Mesendoderm (in vitro differentiated cells): ENCODE results near the gene YY1AP1.
"Not testable (repeated sequence)": the region's sequence is repeated elsewhere in the genome, so short reads cannot be mapped to it uniquely, and the experiment has no call there.

Experiments used
- DNase-seq: peaks from one replicate; pipeline ENCODE4 v3.0.0; 2013
- H2AK5ac ChIP-seq: 2 replicates; pipeline ENCODE4 v1.6.1; 2013; ENCODE audit warnings: low read length, inconsistent platforms
- H2BK120ac ChIP-seq: 2 replicates; pipeline ENCODE4 v1.6.1; 2013; ENCODE audit warnings: low read depth, mild to moderate bottlenecking, low read length, moderate library complexity, mixed read lengths
- H2BK15ac ChIP-seq: replicated peaks from 2 replicates; pipeline ENCODE4 v1.6.1; 2013; ENCODE audit warnings: low read depth, mild to moderate bottlenecking, moderate library complexity
- H2BK5ac ChIP-seq: 2 replicates; pipeline ENCODE4 v1.6.1; 2013; ENCODE audit warnings: low read length, inconsistent platforms
- H3K18ac ChIP-seq: 2 replicates; pipeline ENCODE4 v1.6.1; 2013; ENCODE audit warnings: mild to moderate bottlenecking, low read length, mixed read lengths
- H3K23ac ChIP-seq: one replicate; pipeline ENCODE4 v1.6.1; 2013; ENCODE audit warnings: low read length
- H3K27ac ChIP-seq: 2 replicates; pipeline ENCODE4 v1.5.1; 2013; ENCODE audit warnings: low read depth, mild to moderate bottlenecking, inconsistent platforms, low read length, moderate library complexity
- H3K27me3 ChIP-seq: 2 replicates; pipeline ENCODE4 v1.6.1; 2013; ENCODE audit warnings: low read length, control low read depth, mild to moderate bottlenecking, inconsistent platforms; ENCODE audit not compliant: insufficient read depth, poor library complexity
- H3K36me3 ChIP-seq: 2 replicates; pipeline ENCODE4 v1.6.1; 2013; ENCODE audit warnings: low read length, inconsistent platforms; ENCODE audit not compliant: control insufficient read depth, insufficient read depth
- H3K4ac ChIP-seq: one replicate; pipeline ENCODE4 v1.6.1; 2013; ENCODE audit warnings: low read depth, mild to moderate bottlenecking, low read length, moderate library complexity
- H3K4me1 ChIP-seq: 2 replicates; pipeline ENCODE4 v1.6.1; 2013; ENCODE audit warnings: low read depth, low read length, inconsistent platforms; ENCODE audit not compliant: control insufficient read depth
- H3K4me2 ChIP-seq: 2 replicates; pipeline ENCODE4 v1.6.1; 2013; ENCODE audit warnings: low read length
- H3K4me3 ChIP-seq: 2 replicates; pipeline ENCODE4 v1.5.1; 2013; ENCODE audit warnings: mild to moderate bottlenecking, low read length
- H3K56ac ChIP-seq: one replicate; pipeline ENCODE4 v1.6.1; 2013; ENCODE audit warnings: low read length
- H3K79me1 ChIP-seq: 2 replicates; pipeline ENCODE4 v1.6.1; 2013; ENCODE audit warnings: low read length, inconsistent platforms
- H3K79me2 ChIP-seq: 2 replicates; pipeline ENCODE4 v1.6.1; 2013; ENCODE audit warnings: mild to moderate bottlenecking, low read length; ENCODE audit not compliant: control insufficient read depth, insufficient read depth
- H3K9ac ChIP-seq: 2 replicates; pipeline ENCODE4 v1.6.1; 2013; ENCODE audit warnings: low read length, inconsistent platforms
- H4K5ac ChIP-seq: one replicate; pipeline ENCODE4 v1.6.1; 2013; ENCODE audit warnings: low read length
- H4K8ac ChIP-seq: one replicate; pipeline ENCODE4 v1.6.1; 2013; ENCODE audit warnings: low read depth, mild to moderate bottlenecking, control low read depth, low read length, moderate library complexity
- WGBS: extraction: QIAGEN DNeasy Blood & Tissue Kit; methylation state at CpG from one replicate; pipeline ENCODE4 v1.1.7; 2013; ENCODE audit warnings: low lambda C conversion rate, missing lambda C conversion rate; ENCODE audit not compliant: insufficient coverage; ENCODE audit errors: extremely low coverage; 5-methylcytosine and 5-hydroxymethylcytosine counted together

YY1AP1 gene

DNA sequence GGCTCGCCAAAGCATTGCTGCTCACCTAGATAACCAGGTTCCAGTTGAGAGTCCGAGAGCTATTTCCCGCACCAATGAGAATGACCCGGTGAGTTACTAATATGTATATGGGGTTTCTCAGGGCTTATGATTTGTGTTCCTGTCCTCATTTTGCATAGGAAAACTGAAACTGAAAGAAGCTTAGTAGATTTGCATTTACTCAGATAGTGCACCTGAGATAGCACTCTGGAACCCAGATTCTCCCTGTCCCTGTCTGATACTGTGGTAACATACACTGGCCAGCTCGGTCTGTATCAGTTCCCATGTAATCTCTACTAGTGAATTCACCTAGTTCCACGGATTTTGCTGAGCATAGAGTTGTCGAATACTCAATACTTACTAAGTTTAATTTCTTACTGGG, 28.5 kb upstream of the YY1AP1 start:
- H4K5ac ChIP-seq = no peak overlapping the region
- no peak overlapping the region for H3K9ac ChIP-seq
- H3K4me3 ChIP-seq = no peak overlapping the region
- no peak for DNase-seq
- H3K79me2 ChIP-seq = no peaks in the 10 kb centered on the region
- no peaks in the 10 kb centered on the region for H3K4me1 ChIP-seq
- no peak overlapping the region for H2AK5ac ChIP-seq
- WGBS = no CpG with 5 or more reads among the region's 7 CpGs
- no peak overlapping the region for H4K8ac ChIP-seq
- no peak overlapping the region for H3K23ac ChIP-seq
- H2BK120ac ChIP-seq = no peak overlapping the region
- H3K4ac ChIP-seq = no peak overlapping the region
- no peaks in the 10 kb centered on the region for H3K27me3 ChIP-seq
- H3K36me3 ChIP-seq = no peaks in the 10 kb centered on the region
- no peak overlapping the region for H3K27ac ChIP-seq
- H3K4me2 ChIP-seq = no peak overlapping the region
- no peak overlapping the region for H2BK5ac ChIP-seq
- H2BK15ac ChIP-seq = no peak overlapping the region
- no peaks in the 10 kb centered on the region for H3K79me1 ChIP-seq
- no peak overlapping the region for H3K18ac ChIP-seq
- H3K56ac ChIP-seq = no peak overlapping the region

DNA sequence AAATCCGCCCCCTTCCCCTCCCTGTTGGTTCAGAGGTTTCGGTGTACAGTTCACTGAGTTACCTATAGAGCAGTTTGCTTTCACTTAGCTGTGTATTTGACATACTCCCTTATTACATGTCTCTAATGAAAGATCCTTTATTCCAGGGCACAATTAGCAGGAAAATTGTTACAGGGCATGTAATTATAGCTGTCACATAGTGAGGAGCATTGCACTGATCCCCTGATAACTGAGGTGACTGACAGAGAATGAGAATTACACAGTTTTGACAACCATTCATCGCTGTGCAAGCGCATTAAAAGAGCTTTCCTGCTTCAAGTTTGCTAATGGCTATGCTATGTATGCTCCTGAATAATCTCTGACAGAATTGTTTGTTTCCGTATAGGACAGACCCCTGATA, 27.2 kb upstream of the YY1AP1 start:
- H4K5ac ChIP-seq = no peak overlapping the region
- no peak for DNase-seq
- no peak overlapping the region for H3K27ac ChIP-seq
- H3K79me2 ChIP-seq = no peaks in the 10 kb centered on the region
- no peaks in the 10 kb centered on the region for H3K27me3 ChIP-seq
- H3K4me1 ChIP-seq = no peaks in the 10 kb centered on the region
- H3K36me3 ChIP-seq = no peaks in the 10 kb centered on the region
- no peak overlapping the region for H3K23ac ChIP-seq
- WGBS = no CpG with 5 or more reads among the region's 5 CpGs
- H3K9ac ChIP-seq = no peak overlapping the region
- no peak overlapping the region for H2BK120ac ChIP-seq
- no peak overlapping the region for H2BK15ac ChIP-seq
- no peaks in the 10 kb centered on the region for H3K79me1 ChIP-seq
- no peak overlapping the region for H2AK5ac ChIP-seq
- no peak overlapping the region for H2BK5ac ChIP-seq
- H4K8ac ChIP-seq = no peak overlapping the region
- H3K18ac ChIP-seq = no peak overlapping the region
- no peak overlapping the region for H3K4me3 ChIP-seq
- no peak overlapping the region for H3K56ac ChIP-seq
- H3K4me2 ChIP-seq = no peak overlapping the region
- no peak overlapping the region for H3K4ac ChIP-seq

DNA sequence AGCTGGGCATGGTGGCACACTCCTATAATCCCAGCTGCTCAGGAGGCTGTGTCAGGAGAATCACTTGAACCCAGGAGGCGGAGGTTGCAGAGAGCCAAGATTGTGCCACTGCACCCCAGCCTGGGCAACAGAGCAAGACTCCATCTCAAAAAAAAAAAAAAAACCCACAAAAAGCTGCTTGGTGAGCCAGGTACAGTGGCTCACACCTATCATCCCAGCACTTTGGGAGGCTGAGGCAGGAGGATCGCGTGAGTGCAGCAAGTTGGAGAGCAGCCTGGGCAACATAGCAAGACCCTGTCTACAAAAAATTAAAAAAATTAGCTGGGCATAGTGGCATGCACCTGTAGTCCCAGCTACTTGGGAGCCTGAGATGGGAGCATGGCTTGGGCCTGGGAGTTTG, 26.5 kb upstream of the YY1AP1 start:
- H3K4ac ChIP-seq, H4K8ac ChIP-seq, H3K9ac ChIP-seq, H3K18ac ChIP-seq, H4K5ac ChIP-seq, H2BK15ac ChIP-seq, H3K56ac ChIP-seq, DNase-seq, H2BK5ac ChIP-seq, H3K4me1 ChIP-seq, H3K23ac ChIP-seq, H3K27me3 ChIP-seq, H3K79me1 ChIP-seq, H3K4me2 ChIP-seq, H3K36me3 ChIP-seq, H2BK120ac ChIP-seq, H3K79me2 ChIP-seq, H3K27ac ChIP-seq, H2AK5ac ChIP-seq, H3K4me3 ChIP-seq: not testable (repeated sequence)
- no CpG with 5 or more reads among the region's 3 CpGs for WGBS

DNA sequence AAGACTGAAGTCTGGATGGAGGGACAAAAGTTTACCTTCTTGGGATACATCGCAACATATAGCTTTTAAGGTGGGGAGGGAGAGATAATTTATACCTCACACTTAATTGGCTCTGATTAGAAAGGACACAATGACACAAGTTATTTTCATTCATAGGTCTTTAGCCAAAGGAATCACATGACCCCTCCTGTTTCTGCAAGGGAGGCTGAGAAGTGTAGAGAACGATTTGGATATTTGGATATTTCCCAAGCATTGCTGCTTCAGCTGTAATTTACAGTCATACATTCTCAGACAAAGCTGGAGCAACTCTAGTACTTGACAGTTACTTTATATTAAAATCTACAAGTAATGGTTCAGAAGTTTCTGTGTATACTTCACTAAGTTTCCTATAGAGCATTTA, 24.5 kb upstream of the YY1AP1 start:
- Histone ChIP-seq H4K5ac (no peak overlapping the region), H3K4me2 (no peak overlapping the region), H2BK15ac (no peak overlapping the region), H2BK120ac (no peak overlapping the region), H3K9ac (no peak overlapping the region), H3K79me2 (no peaks in the 10 kb centered on the region), H2AK5ac (no peak overlapping the region), H3K4ac (no peak overlapping the region), H3K4me3 (no peak overlapping the region), H4K8ac (no peak overlapping the region), H3K27ac (no peak overlapping the region), H2BK5ac (no peak overlapping the region), H3K23ac (no peak overlapping the region), H3K79me1 (no peaks in the 10 kb centered on the region), H3K56ac (no peak overlapping the region), H3K36me3 (no peaks in the 10 kb centered on the region), H3K18ac (no peak overlapping the region), H3K4me1 (no peaks in the 10 kb centered on the region), H3K27me3 (no peaks in the 10 kb centered on the region)
- no peak for DNase-seq
- no CpG with 5 or more reads among the region's 2 CpGs for WGBS

DNA sequence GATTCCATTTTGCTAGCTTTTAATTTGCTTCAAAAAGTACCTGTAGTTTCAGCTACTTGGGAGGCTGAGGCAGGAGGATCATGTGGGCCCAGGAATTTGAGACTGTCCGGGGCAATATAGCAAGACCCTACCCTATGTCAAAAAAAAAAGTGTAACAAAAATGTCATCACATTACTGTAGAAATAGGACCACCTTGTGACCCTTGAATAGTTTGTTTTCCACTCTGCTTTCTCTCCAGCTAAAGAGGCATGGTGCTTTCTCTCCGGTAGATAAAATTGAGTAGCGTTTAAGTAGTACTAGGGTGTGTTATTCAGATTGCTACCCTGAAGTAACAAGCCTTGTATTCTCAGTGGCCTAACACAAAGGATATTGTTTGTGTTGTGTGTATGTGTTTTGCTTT, 24.1 kb upstream of the YY1AP1 start:
- H3K27me3 ChIP-seq, H3K4me3 ChIP-seq, H3K79me1 ChIP-seq, H3K36me3 ChIP-seq, H2BK5ac ChIP-seq, H4K5ac ChIP-seq, H3K9ac ChIP-seq, H3K27ac ChIP-seq, H3K23ac ChIP-seq, H2AK5ac ChIP-seq, H3K56ac ChIP-seq, H3K18ac ChIP-seq, H4K8ac ChIP-seq, H2BK120ac ChIP-seq, H3K4me2 ChIP-seq, H3K79me2 ChIP-seq, H3K4ac ChIP-seq, H2BK15ac ChIP-seq, H3K4me1 ChIP-seq: not testable (repeated sequence)
- WGBS = no CpG with 5 or more reads among the region's 3 CpGs
- peak; percentile 10 for DNase-seq

DNA sequence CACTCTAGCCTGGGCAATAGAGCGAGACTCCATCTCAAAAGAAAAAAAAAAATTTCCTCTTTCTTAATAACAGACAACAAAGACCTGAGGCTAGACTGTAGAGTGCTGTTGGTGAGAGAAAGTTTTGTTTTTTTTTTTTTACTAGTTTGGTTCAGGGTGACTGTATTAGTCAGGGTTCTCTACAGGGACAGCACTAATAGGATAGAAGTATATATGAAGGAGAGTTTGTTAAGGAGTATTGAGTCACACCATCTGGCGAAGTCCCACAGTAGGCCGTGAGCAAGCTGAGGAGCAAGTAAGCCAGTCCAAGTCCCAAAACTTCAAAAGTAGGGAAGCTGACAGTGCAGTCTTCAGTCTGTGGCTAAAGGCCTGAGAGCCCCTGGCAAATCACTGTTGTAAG, 22.9 kb upstream of the YY1AP1 start:
- not testable (repeated sequence) for H2BK15ac ChIP-seq, H2AK5ac ChIP-seq, H3K79me2 ChIP-seq, H2BK120ac ChIP-seq, H4K5ac ChIP-seq, H3K4ac ChIP-seq, H3K4me1 ChIP-seq, H2BK5ac ChIP-seq, H3K23ac ChIP-seq, H3K27me3 ChIP-seq, H3K27ac ChIP-seq, DNase-seq, H3K56ac ChIP-seq, H3K79me1 ChIP-seq, H3K4me3 ChIP-seq, H3K36me3 ChIP-seq, H3K4me2 ChIP-seq, H3K18ac ChIP-seq, H4K8ac ChIP-seq, H3K9ac ChIP-seq
- WGBS = no CpG with 5 or more reads among the region's 3 CpGs
